Skeletal muscle satellite cell (primary cell): ENCODE data around the gene NOL3.

ENCODE experiments used
- H3K27me3 ChIP-seq: 2 replicates; pipeline ENCODE4 v1.7.0; 2013; ENCODE audit warnings: low read length; ENCODE audit not compliant: control insufficient read depth, insufficient read depth
- H3K36me3 ChIP-seq: 2 replicates; pipeline ENCODE4 v1.7.0; 2013; ENCODE audit warnings: mild to moderate bottlenecking, control low read depth, low read length; ENCODE audit not compliant: insufficient read depth
- H3K4me1 ChIP-seq: 2 replicates; pipeline ENCODE4 v1.7.0; 2013; ENCODE audit warnings: low read length; ENCODE audit not compliant: control insufficient read depth, insufficient read depth
- H3K4me2 ChIP-seq: 2 replicates; pipeline ENCODE4 v1.7.0; 2013; ENCODE audit warnings: mild to moderate bottlenecking, low read length
- H3K4me3 ChIP-seq: 2 replicates; pipeline ENCODE4 v1.7.0; 2013; ENCODE audit warnings: low read length
- H3K9ac ChIP-seq: 2 replicates; pipeline ENCODE4 v1.7.0; 2013; ENCODE audit warnings: mild to moderate bottlenecking, low read depth, low read length, moderate library complexity
- H3K9me3 ChIP-seq: replicated peaks from 2 replicates; pipeline ENCODE4 v1.7.0; 2013; ENCODE audit warnings: mild to moderate bottlenecking, control low read depth, low read length
- small RNA-seq: library from RNA; depleted of rRNA; stranded (forward); fragments of <200 nt; gene quantifications from one replicate; pipeline ENCODE3, GENCODE V24; 2012

Gene NOL3

DNA sequence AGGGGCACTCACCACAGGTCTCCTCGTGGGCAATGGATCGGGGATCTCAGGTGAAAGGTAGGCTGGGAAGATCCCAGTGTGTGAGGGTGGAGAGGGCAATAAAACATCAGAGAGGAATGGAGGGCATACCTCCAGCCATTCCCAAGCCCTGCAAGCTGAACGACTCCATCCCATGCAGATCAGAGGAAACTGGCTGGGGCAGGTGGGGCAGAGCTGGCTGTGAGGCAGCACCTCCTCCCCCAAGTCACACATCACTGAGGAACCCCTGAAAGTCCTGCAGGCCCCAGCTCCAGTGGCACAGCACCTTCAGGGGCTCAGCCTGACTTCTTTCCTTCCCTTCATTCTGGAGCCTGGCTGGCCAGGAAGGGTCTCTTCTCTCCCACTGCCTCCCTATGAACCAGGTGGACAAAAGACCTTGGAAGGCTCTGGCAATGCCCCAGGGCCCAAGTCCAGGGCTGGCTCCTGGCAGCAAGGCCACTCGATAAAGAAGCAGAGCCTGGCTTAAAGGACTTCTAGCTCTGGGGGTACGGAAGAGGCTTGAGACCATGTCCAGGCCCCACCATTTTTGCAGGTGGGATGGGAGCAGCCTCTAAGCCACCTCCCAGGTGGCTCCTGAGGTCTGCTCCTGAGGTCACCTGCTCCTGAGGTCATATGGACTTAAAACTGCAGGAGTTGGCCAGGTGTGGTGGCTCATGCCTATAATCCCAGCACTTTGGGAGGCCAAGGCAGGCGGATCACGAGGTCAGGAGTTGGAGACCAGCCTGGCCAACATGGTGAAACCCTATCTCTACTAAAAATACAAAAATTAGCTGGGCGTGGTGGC, 43.1 kb downstream of the NOL3 start:
- Histone ChIP-seq H3K9ac (no peak overlapping the region), H3K4me2 (no peak overlapping the region)

DNA sequence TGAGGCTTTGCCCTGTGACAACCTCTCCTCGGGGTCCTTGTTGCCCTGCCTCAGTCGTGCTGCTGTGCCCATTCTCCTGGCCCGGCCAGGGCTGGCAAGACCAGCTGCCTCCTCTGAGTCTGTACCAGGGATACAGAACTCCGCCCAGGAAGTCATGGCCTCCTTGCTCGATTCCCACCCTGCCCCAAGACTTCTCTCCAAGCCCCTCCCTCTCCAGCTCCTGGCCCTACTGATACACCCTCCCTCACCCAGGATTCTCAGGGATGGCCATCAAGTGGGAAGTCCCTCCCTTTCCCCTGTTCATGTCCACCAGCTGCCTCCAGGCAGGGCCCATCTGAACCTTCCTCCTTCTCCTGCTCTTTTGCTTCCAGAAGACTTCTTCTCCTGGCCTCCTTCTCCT, 45.4 kb downstream of the NOL3 start:
- H3K4me3 ChIP-seq = no peak overlapping the region
- no peaks in the 10 kb centered on the region for H3K4me1 ChIP-seq
- H3K9ac ChIP-seq = no peak overlapping the region
- no peaks in the 10 kb centered on the region for H3K27me3 ChIP-seq
- no peak overlapping the region for H3K4me2 ChIP-seq
- no peaks in the 10 kb centered on the region for H3K9me3 ChIP-seq
- no peaks in the 10 kb centered on the region for H3K36me3 ChIP-seq

More for the DNA sequence above, 43.1 kb downstream of the NOL3 start:
- Histone ChIP-seq H3K36me3 (no peaks in the 10 kb centered on the region), H3K27me3 (no peaks in the 10 kb centered on the region), H3K4me1 (no peaks in the 10 kb centered on the region), H3K4me3 (no peak overlapping the region), H3K9me3 (no peaks in the 10 kb centered on the region)

GRCh38 chr16:67216612-67217490, 46.5 kb downstream of the NOL3 start:
- no peaks in the 10 kb centered on the region for H3K36me3 ChIP-seq
- H3K4me1 ChIP-seq = no peaks in the 10 kb centered on the region
- H3K27me3 ChIP-seq = no peaks in the 10 kb centered on the region
- H3K9me3 ChIP-seq = no peaks in the 10 kb centered on the region
- no peak overlapping the region for H3K4me3 ChIP-seq
- H3K9ac ChIP-seq = no peak overlapping the region
- H3K4me2 ChIP-seq = no peak overlapping the region

DNA sequence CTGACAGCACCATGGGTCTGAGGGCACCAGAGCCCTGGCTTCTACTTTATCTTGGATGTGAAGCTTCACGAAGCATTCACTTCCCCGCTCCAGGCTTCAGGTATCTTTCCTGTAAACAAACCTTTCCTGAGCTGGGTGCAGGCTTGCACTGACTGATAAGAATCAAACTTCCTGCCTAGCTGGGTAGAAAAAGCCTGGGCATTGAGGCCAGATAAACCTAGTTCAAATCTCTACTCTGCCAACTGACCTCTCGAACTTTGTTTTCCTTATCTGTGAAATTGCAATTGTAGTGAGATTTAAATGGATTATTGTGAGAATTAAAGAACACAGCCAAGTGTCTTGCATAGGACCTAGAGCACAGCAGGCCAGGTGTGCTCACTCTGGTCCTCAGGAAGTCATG, 53.7 kb downstream of the NOL3 start:
- H3K9ac ChIP-seq = no peak overlapping the region
- no peaks in the 10 kb centered on the region for H3K27me3 ChIP-seq
- H3K4me3 ChIP-seq = no peak overlapping the region
- peaks cover 9% of the 10 kb centered on the region for H3K36me3 ChIP-seq
- peaks cover 20% of the 10 kb centered on the region for H3K4me1 ChIP-seq
- no peaks in the 10 kb centered on the region for H3K9me3 ChIP-seq
- H3K4me2 ChIP-seq = no peak overlapping the region

Small RNA genes within 50 kb of the gene (small RNA-seq; reads per million reads assigned to genes)
- gene MIR328 = 1.1 reads per million, percentile 38 among the genes with 10 or more reads in this experiment
